Measurements from ENCODE around the gene CDYL. TPM values are rescaled to one million over a fixed set of nuclear protein-coding genes. Genes with fewer than 3 reads are reported as not detected.

The CDYL gene
- total and polyA plus RNA-seq, 4 donors: 3.3 to 25.4 (median 11.0) TPM

DNA sequence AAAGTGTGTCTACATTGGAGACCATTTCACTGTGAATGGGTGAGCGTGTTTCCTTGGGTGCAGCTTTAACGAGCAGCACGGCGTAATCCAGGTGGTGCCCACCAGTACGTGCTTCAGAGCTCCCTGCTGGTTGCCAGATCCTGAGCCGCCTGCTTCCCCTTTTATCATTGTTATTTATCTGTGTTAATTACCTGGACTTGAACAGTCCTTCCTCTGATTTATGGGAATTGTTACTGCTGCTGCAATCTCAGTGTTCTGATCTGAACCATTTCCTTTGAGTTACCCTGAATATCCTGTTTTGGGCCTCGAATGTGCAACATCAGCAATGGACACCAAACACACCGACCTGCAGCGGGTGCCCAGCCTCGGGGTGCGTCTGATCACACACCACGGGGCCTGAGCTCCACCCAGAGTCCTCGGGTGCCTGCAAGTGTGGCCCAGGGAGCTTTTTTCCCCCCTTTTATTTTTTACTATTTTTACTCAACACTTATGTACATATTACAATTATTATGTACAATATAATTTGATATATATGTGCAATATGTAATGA lies 146.4 kb downstream of the CDYL start:
- Histone ChIP-seq H3K36me3 (ENCODE audit: control insufficient read depth in 4 of 4, insufficient read depth in 3 of 4, low read depth in 1 of 4, low read length in 3 of 4) (no peaks in the 10 kb centered on the region), H3K9me3 (ENCODE audit: control insufficient read depth in 4 of 4, low read length in 3 of 4) (no peaks in the 10 kb centered on the region), H3K27ac (ENCODE audit: low read depth in 1 of 2, low read length in 2 of 2) (no peak overlapping the region), H3K4me3 (ENCODE audit: low read depth in 1 of 3, low read length in 3 of 3) (no peak overlapping the region), H3K27me3 (ENCODE audit: control insufficient read depth in 4 of 4, insufficient read depth in 4 of 4, low read length in 3 of 4) (no peaks in the 10 kb centered on the region), H3K4me1 (ENCODE audit: control insufficient read depth in 4 of 4, insufficient read depth in 4 of 4, low read length in 3 of 4) (no peaks in the 10 kb centered on the region), H3K9ac (ENCODE audit: low read depth in 1 of 2, low read length in 2 of 2) (no peak overlapping the region)
- 88% methylated on average over 13 of the region's 13 CpGs for WGBS
- DNase-seq (ENCODE audit: low spot score): no peak
- no peak for TF ChIP-seq RAD21 (IDR thresholded peaks at IDR 0.05)
- TF ChIP-seq MAX (IDR thresholded peaks at IDR 0.05): no peak
- no peak for TF ChIP-seq ZBTB33 (IDR thresholded peaks at IDR 0.05)
- TF ChIP-seq GABPA (IDR thresholded peaks at IDR 0.05 in 1 of 2, conservative IDR thresholded peaks at IDR 0.05 in 1 of 2): no peak
- TF ChIP-seq HNF4G (IDR thresholded peaks at IDR 0.05): no peak
- TF ChIP-seq EGR1 (IDR thresholded peaks at IDR 0.05; ENCODE audit: low read depth in 2 of 2): no peak
- TF ChIP-seq, protein P1, sequence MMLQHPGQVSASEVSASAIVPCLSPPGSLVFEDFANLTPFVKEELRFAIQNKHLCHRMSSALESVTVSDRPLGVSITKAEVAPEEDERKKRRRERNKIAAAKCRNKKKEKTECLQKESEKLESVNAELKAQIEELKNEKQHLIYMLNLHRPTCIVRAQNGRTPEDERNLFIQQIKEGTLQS (IDR thresholded peaks at IDR 0.05): no peak
- no peak for TF ChIP-seq TAF1 (conservative IDR thresholded peaks at IDR 0.05)
- no peak for TF ChIP-seq FOXA1 (IDR thresholded peaks at IDR 0.05)
- TF ChIP-seq RXRA (IDR thresholded peaks at IDR 0.05): no peak
- TF ChIP-seq REST (IDR thresholded peaks at IDR 0.05): no peak
- no peak for TF ChIP-seq YY1 (IDR thresholded peaks at IDR 0.05)
- TF ChIP-seq JUND (IDR thresholded peaks at IDR 0.05): no peak
- no peak for TF ChIP-seq SP1 (IDR thresholded peaks at IDR 0.05)
- TF ChIP-seq, protein P2, sequence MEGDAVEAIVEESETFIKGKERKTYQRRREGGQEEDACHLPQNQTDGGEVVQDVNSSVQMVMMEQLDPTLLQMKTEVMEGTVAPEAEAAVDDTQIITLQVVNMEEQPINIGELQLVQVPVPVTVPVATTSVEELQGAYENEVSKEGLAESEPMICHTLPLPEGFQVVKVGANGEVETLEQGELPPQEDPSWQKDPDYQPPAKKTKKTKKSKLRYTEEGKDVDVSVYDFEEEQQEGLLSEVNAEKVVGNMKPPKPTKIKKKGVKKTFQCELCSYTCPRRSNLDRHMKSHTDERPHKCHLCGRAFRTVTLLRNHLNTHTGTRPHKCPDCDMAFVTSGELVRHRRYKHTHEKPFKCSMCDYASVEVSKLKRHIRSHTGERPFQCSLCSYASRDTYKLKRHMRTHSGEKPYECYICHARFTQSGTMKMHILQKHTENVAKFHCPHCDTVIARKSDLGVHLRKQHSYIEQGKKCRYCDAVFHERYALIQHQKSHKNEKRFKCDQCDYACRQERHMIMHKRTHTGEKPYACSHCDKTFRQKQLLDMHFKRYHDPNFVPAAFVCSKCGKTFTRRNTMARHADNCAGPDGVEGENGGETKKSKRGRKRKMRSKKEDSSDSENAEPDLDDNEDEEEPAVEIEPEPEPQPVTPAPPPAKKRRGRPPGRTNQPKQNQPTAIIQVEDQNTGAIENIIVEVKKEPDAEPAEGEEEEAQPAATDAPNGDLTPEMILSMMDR (IDR thresholded peaks at IDR 0.05; ENCODE audit: low read depth, low read length, missing input control): no peak

DNA sequence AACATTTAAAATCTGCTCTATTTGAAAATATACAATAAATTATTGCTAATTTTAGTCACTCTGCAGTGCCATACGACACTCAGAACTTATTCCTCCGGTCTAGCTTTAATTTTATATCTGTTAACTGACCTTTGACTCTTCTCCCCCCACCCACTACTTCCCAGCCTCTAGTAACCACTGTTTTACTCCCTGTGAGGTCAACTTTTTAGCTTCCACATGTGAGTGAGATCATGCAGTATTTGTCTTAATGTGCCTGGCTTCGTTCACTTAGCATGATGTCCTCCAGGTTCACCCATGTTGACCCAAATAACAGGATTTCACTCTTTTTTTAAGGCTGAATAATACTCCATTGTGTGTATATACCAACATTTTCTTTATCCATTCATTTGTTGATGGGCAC lies 146.9 kb downstream of the CDYL start:
- no peak for TF ChIP-seq ZBTB33 (IDR thresholded peaks at IDR 0.05)
- TF ChIP-seq HNF4A (conservative IDR thresholded peaks at IDR 0.05): no peak
- TF ChIP-seq RAD21 (IDR thresholded peaks at IDR 0.05): no peak
- no peak for TF ChIP-seq GABPA (IDR thresholded peaks at IDR 0.05 in 1 of 2, conservative IDR thresholded peaks at IDR 0.05 in 1 of 2)
- TF ChIP-seq MAX (IDR thresholded peaks at IDR 0.05): no peak
- no peak for TF ChIP-seq EGR1 (IDR thresholded peaks at IDR 0.05; ENCODE audit: low read depth in 2 of 2)
- H3K4me1 ChIP-seq (ENCODE audit: control insufficient read depth in 4 of 4, insufficient read depth in 4 of 4, low read length in 3 of 4): no peaks in the 10 kb centered on the region
- H3K36me3 ChIP-seq (ENCODE audit: control insufficient read depth in 4 of 4, insufficient read depth in 3 of 4, low read depth in 1 of 4, low read length in 3 of 4): no peaks in the 10 kb centered on the region
- no peak for DNase-seq (ENCODE audit: low spot score)
- H3K27me3 ChIP-seq (ENCODE audit: control insufficient read depth in 4 of 4, insufficient read depth in 4 of 4, low read length in 3 of 4): no peaks in the 10 kb centered on the region
- no peak overlapping the region for H3K27ac ChIP-seq (ENCODE audit: low read depth in 1 of 2, low read length in 2 of 2)
- 92% methylated on average over 3 of the region's 3 CpGs for WGBS
- H3K9me3 ChIP-seq (ENCODE audit: control insufficient read depth in 4 of 4, low read length in 3 of 4): no peaks in the 10 kb centered on the region
- no peak overlapping the region for H3K4me3 ChIP-seq (ENCODE audit: low read depth in 1 of 3, low read length in 3 of 3)
- H3K9ac ChIP-seq (ENCODE audit: low read depth in 1 of 2, low read length in 2 of 2): no peak overlapping the region

Data from liver (tissue), 9 donors.